ENCODE data around the gene FCRL1.

DNA sequence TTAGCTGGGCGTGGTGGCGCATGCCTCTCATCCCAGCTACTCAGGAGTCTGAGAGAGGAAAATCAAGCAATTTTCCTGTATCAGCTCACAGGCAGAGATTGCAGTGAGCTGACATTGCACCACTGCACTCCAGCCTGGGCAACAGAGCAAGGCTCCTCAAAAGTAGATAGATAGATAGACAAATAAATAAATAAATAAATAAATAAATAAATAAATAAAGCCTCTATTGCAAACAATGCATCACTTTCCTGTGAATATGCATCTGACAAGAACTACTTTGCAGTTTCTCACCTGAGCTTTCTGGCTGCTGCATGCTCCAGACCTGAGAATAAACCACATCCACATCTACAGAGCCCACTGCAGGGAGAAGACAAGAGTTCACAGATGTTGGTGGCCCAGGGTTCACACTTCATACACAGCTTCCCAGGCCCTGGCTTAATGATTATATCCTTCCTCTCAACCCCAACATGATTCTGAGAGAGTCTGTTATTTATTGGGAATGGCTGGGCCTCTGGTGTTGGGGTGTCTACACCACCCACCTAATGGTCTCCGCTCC lies 71.6 kb downstream of the FCRL1 start:
- TF ChIP-seq, protein P1, sequence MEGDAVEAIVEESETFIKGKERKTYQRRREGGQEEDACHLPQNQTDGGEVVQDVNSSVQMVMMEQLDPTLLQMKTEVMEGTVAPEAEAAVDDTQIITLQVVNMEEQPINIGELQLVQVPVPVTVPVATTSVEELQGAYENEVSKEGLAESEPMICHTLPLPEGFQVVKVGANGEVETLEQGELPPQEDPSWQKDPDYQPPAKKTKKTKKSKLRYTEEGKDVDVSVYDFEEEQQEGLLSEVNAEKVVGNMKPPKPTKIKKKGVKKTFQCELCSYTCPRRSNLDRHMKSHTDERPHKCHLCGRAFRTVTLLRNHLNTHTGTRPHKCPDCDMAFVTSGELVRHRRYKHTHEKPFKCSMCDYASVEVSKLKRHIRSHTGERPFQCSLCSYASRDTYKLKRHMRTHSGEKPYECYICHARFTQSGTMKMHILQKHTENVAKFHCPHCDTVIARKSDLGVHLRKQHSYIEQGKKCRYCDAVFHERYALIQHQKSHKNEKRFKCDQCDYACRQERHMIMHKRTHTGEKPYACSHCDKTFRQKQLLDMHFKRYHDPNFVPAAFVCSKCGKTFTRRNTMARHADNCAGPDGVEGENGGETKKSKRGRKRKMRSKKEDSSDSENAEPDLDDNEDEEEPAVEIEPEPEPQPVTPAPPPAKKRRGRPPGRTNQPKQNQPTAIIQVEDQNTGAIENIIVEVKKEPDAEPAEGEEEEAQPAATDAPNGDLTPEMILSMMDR (conservative IDR thresholded peaks at IDR 0.05; ENCODE audit: low read length): no peak
- no peak for TF ChIP-seq EZH2phosphoT487 (IDR thresholded peaks at IDR 0.05; ENCODE audit: borderline replicate concordance, low read depth, low read length)

Measured in OCI-LY7 (cell line).